GM10847 (cell line): ENCODE data around the gene TMOD2.

Source experiments
- POLR2A ChIP-seq: IDR thresholded peaks from 2 replicates; pipeline ENCODE4 v1.6.1; 2011; ENCODE audit not compliant: insufficient read length; ENCODE audit errors: extremely low read depth

TMOD2 gene

DNA sequence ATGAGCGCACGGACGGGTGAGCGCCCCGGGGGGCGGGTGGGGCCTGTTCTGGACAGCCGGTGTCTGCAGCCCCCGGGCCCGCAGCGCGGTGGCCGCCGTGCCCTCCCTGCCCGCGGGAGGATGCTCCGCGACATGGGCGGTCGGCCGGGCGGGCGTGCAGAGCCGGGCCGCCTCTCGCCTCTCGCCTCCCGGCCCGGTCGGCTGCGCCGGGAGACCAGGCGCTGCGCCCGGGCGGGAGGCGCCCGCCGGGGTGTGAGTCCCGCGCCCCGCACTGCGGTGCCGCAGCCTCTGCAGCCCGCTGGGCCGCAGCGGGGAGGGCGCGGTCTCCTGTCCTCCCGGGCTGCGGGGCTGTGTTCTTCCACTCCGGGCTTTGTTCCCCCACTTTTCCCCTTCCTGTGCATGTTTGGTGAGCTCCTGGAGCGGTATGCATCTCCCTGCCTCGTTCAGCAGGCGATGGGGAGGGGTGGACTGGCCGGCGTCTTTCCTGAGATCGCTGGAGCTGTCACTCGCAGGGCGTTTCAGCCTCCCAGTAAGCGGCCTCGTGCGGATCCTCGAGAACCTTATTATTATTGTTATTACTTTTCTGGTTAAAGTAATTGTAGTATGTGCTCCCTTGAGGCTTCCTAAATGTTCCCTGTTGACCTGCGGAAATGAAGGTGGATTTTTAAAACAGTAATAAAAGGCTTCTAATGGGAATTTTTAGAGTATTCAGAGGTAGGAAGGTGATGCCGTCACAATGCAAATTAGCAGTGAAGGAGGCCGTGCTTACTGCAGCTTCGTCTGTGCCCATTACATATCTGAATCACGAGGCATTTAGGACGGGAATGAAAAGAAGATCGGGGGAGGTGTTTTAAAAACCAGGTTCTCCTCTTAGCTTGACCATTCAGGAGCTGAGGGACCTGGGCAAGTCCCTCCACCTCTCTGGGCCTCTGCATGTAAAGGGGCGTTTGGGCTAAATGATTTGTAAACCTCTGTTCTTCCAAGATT, 593 bp downstream of the TMOD2 start:
- TF ChIP-seq POLR2A, result no peak

DNA sequence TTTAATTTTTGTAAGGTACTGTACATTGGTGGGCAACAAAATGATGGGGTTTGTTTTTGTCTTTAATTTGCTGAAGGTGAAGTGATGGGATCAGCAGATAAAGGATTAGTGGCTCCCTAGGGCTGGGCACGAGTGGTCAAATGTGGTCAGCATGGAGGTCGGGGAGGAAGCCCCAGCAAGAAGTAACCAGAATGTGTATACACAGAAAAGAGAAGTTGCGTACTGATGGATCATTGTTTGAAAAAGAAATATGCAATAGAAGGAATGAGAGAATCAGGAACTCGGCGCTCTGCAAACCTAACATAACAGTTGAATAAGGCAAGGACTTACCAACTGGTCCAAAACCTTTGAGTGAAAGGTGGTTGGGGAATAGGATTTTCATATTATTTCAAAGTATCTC, 1.5 kb downstream of the TMOD2 start:
- TF ChIP-seq POLR2A, result no peak

DNA sequence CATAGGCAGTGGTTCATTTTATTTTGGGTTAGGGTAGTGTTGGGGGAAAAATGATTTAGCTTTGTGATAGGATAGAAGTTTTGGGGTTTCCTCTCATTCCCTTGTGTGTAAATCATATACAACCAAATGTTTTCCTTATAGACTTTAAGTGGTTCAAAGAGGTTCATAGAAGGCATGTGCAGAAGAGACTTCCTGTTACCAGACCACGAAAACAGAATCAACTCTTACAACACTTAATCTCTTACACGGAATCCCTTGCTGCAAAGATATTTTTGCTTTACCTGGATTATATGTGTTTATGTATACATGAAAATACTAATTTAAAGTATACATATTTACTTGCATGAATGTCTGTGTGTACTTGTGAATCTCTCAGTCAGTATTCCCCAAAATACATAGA, 2.9 kb downstream of the TMOD2 start:
- no peak for TF ChIP-seq POLR2A

DNA sequence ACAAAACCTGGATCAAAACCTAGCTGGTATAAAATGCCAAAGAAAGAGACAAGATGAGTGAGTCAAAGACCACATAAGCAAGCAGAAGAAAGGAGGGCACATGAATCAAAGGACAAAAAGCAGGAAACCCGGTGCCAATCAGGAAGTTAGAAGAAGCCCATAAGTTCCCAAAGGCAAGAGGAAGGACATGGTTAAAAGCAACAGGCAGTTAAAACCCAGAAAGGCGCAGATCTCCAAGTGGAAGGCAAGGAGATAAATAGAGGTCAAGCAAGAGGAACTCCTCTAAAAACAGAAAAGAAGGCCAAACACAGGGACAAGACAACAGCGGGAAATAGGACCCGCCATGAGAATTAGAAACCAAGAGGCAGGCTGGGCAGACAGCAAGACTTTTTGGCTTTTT, 4.4 kb downstream of the TMOD2 start:
- TF ChIP-seq POLR2A, result no peak

DNA sequence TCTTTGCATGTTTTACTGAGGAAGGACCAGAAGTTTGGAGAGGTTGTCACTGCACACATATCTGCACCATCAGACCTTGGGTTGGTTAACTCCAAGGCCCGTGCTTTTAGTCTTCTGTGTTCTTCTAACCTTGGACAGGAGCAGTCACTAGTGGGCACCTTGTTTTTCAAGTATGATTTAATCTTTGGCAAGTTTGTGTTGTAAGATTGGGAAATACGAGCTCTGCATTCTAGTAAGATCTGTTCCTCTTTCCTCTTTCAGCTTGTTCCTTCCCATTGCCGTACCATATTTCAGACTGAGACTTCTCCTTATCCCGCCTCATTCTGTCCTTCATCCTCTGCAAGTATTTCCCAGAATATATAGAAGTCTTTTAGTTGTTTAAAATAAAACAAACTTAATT, 5.1 kb downstream of the TMOD2 start:
- no peak for TF ChIP-seq POLR2A

DNA sequence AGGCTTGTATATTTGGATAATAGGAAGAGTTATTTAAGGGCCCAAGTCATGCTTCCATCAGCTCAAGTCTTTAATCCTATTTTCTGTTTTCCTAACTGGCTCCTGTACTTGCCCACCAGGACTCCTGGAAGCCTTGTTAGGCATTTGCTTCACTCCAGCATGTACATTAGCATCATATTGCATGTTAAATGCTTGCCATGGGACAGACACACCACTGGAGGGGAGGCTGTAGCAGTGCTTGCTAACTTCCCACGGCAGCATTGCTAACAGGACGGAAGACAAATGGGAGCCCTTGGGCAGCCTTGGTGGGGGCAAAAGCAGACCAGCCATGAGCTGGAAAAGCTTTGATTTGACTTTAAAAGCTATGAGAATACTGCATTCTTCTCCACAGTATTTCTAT, 6.1 kb downstream of the TMOD2 start:
- TF ChIP-seq POLR2A, result no peak

DNA sequence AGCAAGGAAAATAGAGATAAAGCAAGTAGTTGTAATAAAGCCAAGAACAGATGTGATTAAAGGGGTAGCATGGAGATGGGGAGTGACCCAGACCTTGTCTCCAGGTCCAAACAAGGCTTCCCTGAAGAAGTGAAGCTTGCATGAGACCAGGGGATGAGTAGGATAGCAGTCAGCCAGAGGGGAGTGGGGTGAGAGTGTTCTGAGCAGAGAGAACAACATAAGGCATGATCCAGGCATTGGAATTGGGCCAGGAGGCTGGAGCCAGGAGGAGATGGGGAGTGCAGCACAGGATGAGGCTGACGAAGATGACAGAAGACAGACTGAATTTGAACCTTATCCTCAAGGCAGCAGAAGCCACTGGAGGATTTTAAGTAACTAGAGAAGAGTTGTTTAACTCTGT, 7.2 kb downstream of the TMOD2 start:
- no peak for TF ChIP-seq POLR2A

DNA sequence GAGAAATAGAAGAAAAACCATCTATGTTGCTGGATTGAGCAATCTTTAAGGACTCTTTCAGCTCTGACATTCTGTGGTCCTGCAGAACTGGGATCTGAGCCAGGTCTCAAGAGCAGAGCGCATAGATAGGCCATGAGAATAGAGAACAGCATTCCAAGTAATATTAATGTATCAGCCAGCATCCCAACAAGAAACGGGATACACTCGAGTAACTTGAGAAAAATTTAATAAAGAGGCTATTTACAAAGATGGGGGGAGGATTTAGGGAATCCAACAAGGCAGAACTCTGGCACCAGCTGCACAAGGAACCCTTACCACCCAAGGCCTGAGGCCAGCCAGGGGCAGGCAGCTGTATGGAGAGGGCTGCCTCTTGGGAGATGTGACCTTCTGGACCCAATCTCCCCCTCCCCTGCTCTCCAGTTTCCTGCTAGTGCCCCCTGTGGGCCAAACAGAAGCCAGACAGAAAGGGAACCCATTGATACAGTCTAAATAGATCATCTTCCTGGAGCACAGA, 8.2 kb downstream of the TMOD2 start:
- no peak for TF ChIP-seq POLR2A

DNA sequence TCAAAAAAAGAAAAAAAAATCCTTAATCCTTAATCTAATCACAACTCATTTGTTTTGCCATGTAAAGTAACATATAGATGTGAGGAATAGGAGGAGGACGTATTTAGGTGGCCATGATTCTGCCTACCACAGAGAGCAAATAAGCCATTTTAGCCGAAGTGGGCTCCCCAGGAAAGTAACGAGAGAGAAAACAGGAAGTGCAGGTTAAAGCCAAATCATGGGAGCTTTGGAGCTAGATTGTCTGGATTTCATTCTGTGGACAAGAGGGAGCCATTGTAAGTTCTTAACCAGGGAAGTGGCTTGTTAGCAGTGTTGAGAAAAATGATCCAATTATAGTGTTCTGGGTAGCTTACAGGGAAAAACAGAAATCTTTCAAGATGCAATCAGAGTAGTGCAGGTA, 9.4 kb downstream of the TMOD2 start:
- no peak for TF ChIP-seq POLR2A

DNA sequence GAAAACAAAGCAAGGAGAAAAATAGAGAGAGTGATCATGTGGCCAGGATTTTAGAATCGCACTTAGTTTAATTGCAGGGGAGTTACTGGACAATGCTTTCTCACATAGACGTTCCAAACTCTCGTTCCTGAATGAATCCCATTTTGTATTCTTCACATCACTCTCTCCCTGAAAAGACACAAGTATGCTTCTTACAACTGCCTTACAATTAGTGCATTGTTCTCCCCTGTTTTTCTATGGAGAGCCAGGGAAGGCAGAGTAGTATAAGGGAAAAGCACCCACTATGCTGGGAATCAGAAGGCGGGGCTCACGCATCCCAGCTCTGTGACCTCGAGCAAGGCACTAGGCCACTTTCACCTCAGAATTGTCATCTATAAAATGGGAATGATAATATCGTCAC, 14.4 kb downstream of the TMOD2 start:
- TF ChIP-seq POLR2A, result no peak

DNA sequence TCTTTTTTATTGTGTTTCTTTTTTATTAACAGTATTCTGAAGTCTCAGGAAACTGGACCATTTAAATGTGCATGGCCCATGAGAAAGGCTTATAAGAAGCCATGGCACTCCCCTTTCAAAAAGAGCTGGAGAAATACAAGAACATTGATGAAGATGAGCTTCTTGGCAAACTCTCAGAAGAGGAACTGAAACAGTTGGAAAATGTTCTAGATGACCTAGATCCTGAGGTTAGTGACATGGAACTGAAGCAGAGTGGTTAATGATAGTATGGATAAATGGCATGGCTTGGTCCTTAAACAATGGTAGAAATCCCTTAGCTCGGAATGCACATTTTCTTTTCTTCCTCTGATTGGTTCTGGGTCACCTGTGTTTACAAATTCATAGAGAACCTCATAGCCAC, 14.9 kb downstream of the TMOD2 start:
- TF ChIP-seq POLR2A, result no peak

DNA sequence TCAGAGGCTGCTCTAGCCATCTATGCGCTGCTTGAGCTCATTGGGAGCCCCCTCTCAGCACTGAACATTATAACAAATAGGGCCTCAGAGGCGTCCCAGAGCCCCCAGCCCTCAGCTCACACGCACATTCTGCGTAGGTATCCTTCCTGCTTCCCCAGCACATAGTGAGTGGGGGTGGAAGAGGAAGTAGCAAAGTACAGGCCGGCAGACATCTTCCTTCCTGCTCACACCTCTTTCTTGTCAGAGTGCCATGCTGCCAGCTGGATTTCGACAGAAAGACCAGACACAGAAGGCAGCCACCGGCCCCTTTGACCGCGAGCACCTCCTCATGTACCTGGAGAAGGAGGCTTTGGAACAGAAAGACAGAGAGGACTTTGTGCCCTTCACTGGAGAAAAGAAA, 16.6 kb downstream of the TMOD2 start:
- TF ChIP-seq POLR2A, result no peak

DNA sequence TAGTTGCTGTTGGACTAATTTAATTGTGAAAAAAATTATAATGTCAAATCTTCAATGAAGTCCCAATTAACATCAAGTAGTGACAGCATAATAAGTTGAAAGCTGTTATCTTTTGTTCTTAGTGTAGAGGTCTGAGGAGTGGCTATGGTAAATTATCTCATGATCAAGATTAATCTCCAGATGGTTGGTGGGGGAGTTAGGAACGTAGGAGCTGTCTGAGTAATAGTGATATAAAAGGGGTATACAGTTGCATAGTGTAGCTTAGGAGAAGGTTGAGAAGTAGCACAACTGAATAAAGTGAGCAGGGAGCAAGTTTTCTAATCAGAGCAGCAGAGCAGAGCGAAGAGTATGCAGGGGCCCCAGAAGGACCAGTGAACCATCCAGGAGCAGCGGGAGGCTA, 19.5 kb downstream of the TMOD2 start:
- no peak for TF ChIP-seq POLR2A

DNA sequence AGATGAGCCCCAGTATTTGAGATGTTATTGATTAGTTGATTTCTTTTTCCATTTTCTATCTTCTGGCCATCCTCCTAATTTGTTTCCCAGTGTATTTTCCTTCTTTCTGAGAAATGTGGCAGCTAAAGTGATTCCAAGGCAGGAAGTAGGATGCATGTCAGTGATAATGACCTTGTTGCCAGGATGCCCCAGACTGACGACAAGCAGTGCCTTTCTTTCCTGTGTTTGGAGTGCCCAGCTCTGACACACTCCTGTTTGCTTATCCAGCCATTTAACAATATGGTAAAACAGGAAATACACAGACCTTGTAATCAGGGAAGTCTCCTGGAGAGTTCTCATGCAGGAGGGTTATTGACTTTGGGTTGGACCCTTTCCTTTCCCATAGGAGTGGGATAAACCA, 20.4 kb downstream of the TMOD2 start:
- no peak for TF ChIP-seq POLR2A

DNA sequence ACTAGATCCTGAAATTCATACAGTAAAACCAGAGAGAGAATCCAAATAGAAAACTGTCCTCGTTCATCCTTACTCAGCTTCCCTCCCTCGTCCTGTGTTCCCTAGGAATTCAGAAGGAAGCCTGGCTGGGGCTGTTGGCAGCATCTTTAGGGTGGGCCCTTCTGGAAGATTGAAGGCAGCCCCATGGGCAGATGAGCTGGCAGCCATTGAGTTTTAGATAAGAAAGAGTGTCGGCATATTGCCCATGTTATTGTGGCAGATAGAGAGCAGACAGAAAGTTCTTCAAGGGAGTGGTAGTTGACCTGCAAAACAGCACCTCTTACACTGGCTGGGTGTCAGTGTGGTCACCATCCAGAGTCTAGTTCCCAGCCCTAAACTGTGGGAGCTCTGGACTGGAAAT, 23.5 kb downstream of the TMOD2 start:
- TF ChIP-seq POLR2A, result no peak

DNA sequence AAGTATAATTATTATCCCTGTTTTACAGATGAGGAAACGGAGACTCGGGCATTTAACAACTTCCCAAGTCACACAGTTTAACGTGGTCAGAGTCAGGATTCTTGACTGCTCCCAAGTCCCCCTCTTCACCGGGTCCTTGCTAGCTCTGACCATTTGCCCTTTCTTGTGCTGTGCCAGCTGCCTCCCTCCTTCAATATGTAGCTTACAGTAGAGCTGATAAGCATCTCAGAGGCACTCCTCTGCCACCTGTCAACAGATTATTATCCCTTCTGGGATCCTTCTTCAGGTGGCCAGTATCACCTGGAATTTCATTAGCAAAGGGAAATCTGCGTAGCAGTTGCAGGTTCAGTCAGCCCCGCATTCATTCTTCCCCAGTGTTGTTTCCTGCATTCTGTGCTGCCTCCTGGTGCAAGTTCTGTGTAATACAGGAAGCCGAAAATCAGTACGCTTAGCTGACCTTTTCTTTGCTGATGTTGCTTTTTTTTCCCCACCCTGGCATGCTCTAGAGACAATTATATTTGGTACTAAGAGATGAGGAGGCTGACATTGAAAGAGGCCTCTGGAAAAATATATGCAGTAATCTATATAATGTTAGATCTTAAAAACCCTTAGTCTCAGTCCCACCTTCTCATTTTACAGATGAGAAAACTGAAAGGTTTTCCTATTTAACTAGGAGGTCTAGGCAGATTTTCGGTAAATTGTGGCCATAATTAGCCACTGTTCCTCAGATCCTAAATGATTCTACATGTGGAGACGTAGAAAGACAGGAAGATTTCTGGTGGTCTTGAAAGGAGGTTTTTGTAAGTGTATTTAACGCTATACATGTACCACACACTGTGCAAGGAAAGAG, 24.8 kb downstream of the TMOD2 start:
- no peak for TF ChIP-seq POLR2A

DNA sequence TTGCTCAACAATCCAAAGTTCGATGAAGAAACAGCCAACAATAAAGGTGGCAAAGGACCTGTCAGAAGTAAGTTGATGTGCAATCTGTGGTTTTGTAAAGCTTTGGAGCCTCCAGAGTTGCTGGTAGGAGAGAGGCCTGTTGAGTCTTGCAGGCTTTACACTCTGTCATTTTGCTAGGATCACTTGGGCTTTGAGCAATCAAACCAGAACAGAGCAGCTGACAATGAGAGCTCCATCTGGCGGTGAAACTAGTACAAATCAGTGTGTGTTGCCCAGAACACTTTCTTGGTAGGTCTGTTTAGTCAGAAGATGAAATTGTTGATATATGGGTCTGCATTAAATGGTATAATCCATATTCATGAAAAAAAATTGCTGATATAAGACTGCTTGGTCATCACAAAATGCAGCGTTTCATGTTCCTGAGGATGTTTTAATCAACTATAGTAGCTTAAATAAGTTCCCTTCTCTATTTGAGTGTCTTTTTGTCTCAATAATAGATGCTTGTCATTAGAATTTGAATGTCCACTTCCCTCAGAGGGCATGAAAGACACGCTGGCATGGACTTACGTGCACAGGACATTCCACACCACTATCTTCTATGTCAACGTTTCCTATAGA, 25.7 kb downstream of the TMOD2 start:
- TF ChIP-seq POLR2A, result no peak
